IMR-90 (cell line): ENCODE measurements around the gene TSHB. TPM values are rescaled to one million over a fixed set of nuclear protein-coding genes. Genes with fewer than 3 reads are reported as not detected.
A peak's percentile ranks its signal among the peaks of the same experiment; 100 is the strongest.

Experiments used
- ATAC-seq: fragments of 200-7000 bp; cut with Tn5 transposase; 2 replicates; pipeline ENCODE4 v1.9.1; 2020; ENCODE audit warnings: low read depth, mild to moderate bottlenecking, moderate library complexity
- BruUV-seq: library from RNA; stranded (reverse); fragments of 400-500 nt; replicated peaks from 2 replicates; lab custom pipeline; 2021; lab: Mats Ljungman, UMichigan
- CTCF ChIA-PET: fragments of 300-600 bp; formaldehyde crosslinking; extraction: SDS; loops from one replicate; lab custom pipeline; 2021; ENCODE audit warnings: antibody characterized with exemption; lab: Yijun Ruan, JAX
- POLR2A ChIA-PET: fragments of 300-600 bp; sonication (Branson Sonifier 250); formaldehyde crosslinking; loops from one replicate; lab custom pipeline; 2022; ENCODE audit warnings: antibody characterized with exemption; ENCODE audit not compliant: unreplicated experiment; lab: Charles Lee
- DNase-seq: peaks from one replicate; pipeline ENCODE4 v3.0.0; 2013
- H2AFZ ChIP-seq: replicated peaks from 2 replicates; pipeline ENCODE3; 2013; ENCODE audit warnings: low read length, mild to moderate bottlenecking; ENCODE audit not compliant: poor library complexity
- H2AK5ac ChIP-seq: 2 replicates; pipeline ENCODE4 v1.6.1; 2013; ENCODE audit warnings: low read depth, low read length, inconsistent platforms
- H2AK9ac ChIP-seq: replicated peaks from 2 replicates; pipeline ENCODE3; 2013; ENCODE audit warnings: mild to moderate bottlenecking, low read depth, low read length, moderate library complexity; ENCODE audit not compliant: poor library complexity
- H2BK120ac ChIP-seq: 2 replicates; pipeline ENCODE4 v1.6.1; 2013; ENCODE audit warnings: low read depth, low read length, inconsistent platforms
- H2BK15ac ChIP-seq: 3 replicates; pipeline ENCODE4 v1.6.1; 2013; ENCODE audit warnings: low read depth, low read length, inconsistent platforms
- H2BK20ac ChIP-seq: 2 replicates; pipeline ENCODE4 v1.6.1; 2013; ENCODE audit warnings: low read depth, mild to moderate bottlenecking, inconsistent platforms, low read length, moderate library complexity
- H2BK5ac ChIP-seq: 2 replicates; pipeline ENCODE4 v1.6.1; 2013; ENCODE audit warnings: mild to moderate bottlenecking, low read depth, low read length, inconsistent platforms; ENCODE audit not compliant: poor library complexity, severe bottlenecking
- H3K14ac ChIP-seq: replicated peaks from 2 replicates; pipeline ENCODE4 v1.6.1; 2013; ENCODE audit warnings: low read depth, low read length, inconsistent platforms
- H3K18ac ChIP-seq: 2 replicates; pipeline ENCODE4 v1.6.1; 2013; ENCODE audit warnings: low read depth, low read length, control low read depth
- H3K23ac ChIP-seq: 2 replicates; pipeline ENCODE4 v1.6.1; 2013; ENCODE audit warnings: low read depth, low read length, inconsistent platforms
- H3K27ac ChIP-seq: 2 replicates; pipeline ENCODE4 v1.5.1; 2013; ENCODE audit warnings: mild to moderate bottlenecking, control low read depth, low read length; ENCODE audit not compliant: insufficient read depth
- H3K27me3 ChIP-seq: 2 replicates; pipeline ENCODE4 v1.6.1; 2013; ENCODE audit warnings: low read length; ENCODE audit not compliant: control insufficient read depth, insufficient read depth
- H3K36me3 ChIP-seq: 2 replicates; pipeline ENCODE4 v1.6.1; 2013; ENCODE audit warnings: low read length, mixed read lengths; ENCODE audit not compliant: control insufficient read depth, insufficient read depth
- H3K4ac ChIP-seq: 2 replicates; pipeline ENCODE4 v1.6.1; 2013; ENCODE audit warnings: low read depth, low read length, inconsistent platforms
- H3K4me1 ChIP-seq: 2 replicates; pipeline ENCODE4 v1.6.1; 2013; ENCODE audit warnings: low read length, mixed read lengths; ENCODE audit not compliant: control insufficient read depth, insufficient read depth
- H3K4me2 ChIP-seq: 2 replicates; pipeline ENCODE4 v1.6.1; 2013; ENCODE audit warnings: low read depth, mild to moderate bottlenecking, control low read depth, low read length, moderate library complexity
- H3K4me3 ChIP-seq: 2 replicates; pipeline ENCODE4 v1.5.1; 2013; ENCODE audit warnings: low read depth, mild to moderate bottlenecking, control low read depth, low read length, moderate library complexity; ENCODE audit not compliant: insufficient read depth
- H3K56ac ChIP-seq: 2 replicates; pipeline ENCODE4 v1.6.1; 2013; ENCODE audit warnings: low read length, inconsistent platforms; ENCODE audit not compliant: insufficient read depth; ENCODE audit errors: extremely low read depth
- H3K79me1 ChIP-seq, 2 experiments: 2 replicates each; pipeline ENCODE4 v1.6.1; 2013; ENCODE audit warnings: low read length in 2 of 2, inconsistent platforms in 1 of 2, low read depth in 1 of 2
- H3K9ac ChIP-seq: 2 replicates; pipeline ENCODE4 v1.6.1; 2013; ENCODE audit warnings: low read depth, low read length, control low read depth
- H3K9me1 ChIP-seq: 2 replicates; pipeline ENCODE4 v1.6.1; 2013; ENCODE audit warnings: low read length, inconsistent platforms; ENCODE audit not compliant: insufficient read depth
- H3K9me3 ChIP-seq: 2 replicates; pipeline ENCODE4 v1.6.1; 2013; ENCODE audit warnings: low read length; ENCODE audit not compliant: control insufficient read depth, insufficient read depth
- H4K20me1 ChIP-seq: 2 replicates; pipeline ENCODE4 v1.6.1; 2013; ENCODE audit warnings: low read length, inconsistent platforms; ENCODE audit not compliant: insufficient read depth
- H4K5ac ChIP-seq: 2 replicates; pipeline ENCODE4 v1.6.1; 2013; ENCODE audit warnings: mild to moderate bottlenecking, low read depth, low read length, control low read depth
- H4K8ac ChIP-seq, 2 experiments: 2 replicates each; pipeline ENCODE4 v1.6.1; 2013; ENCODE audit warnings: low read depth in 2 of 2, low read length in 2 of 2, control low read depth in 1 of 2, inconsistent platforms in 1 of 2
- H4K91ac ChIP-seq: 2 replicates; pipeline ENCODE4 v1.6.1; 2013; ENCODE audit warnings: low read depth, low read length, inconsistent platforms; ENCODE audit not compliant: insufficient read depth
- BHLHE40 ChIP-seq: fragments of 150-350 bp; IDR thresholded peaks from 2 replicates; pipeline ENCODE4 v1.6.1; 2016; ENCODE audit warnings: mild to moderate bottlenecking, low read depth, low read length
- CEBPB ChIP-seq: IDR thresholded peaks from 2 replicates; pipeline ENCODE4 v1.6.1; 2012; ENCODE audit warnings: low read depth, low read length, improper control_type of control experiment
- CTCF ChIP-seq: conservative IDR thresholded peaks from 2 replicates; pipeline ENCODE4 v1.5.1; 2012; ENCODE audit warnings: mild to moderate bottlenecking, low read depth, low read length, improper control_type of control experiment
- ELK1 ChIP-seq: fragments of 150-350 bp; IDR thresholded peaks from 2 replicates; pipeline ENCODE4 v1.6.1; 2016; ENCODE audit warnings: low read depth, mild to moderate bottlenecking, low read length, moderate library complexity, borderline replicate concordance
- MAFK ChIP-seq: IDR thresholded peaks from 2 replicates; pipeline ENCODE4 v1.6.1; 2012; ENCODE audit warnings: low read depth, low read length, improper control_type of control experiment
- MAZ ChIP-seq: IDR thresholded peaks from 2 replicates; pipeline ENCODE4 v1.6.1; 2012; ENCODE audit warnings: low read depth, mild to moderate bottlenecking, low read length, improper control_type of control experiment, moderate library complexity, borderline replicate concordance
- NFE2L2 ChIP-seq: fragments of 150-350 bp; IDR thresholded peaks from 2 replicates; pipeline ENCODE4 v1.6.1; 2016; ENCODE audit warnings: low read depth, mild to moderate bottlenecking, low read length
- RFX5 ChIP-seq: IDR thresholded peaks from 2 replicates; pipeline ENCODE4 v1.8.0; 2012; ENCODE audit warnings: low read depth, mild to moderate bottlenecking, low read length, moderate library complexity
- SMC3 ChIP-seq: fragments of 150-350 bp; IDR thresholded peaks from 2 replicates; pipeline ENCODE4 v1.6.1; 2016; ENCODE audit warnings: low read depth, mild to moderate bottlenecking, antibody characterized with exemption, low read length, moderate library complexity
- WGBS, 2 experiments: methylation state at CpG; one replicate each; pipeline versions ENCODE4 v1.1.5 to v1.1.7; 2013; ENCODE audit warnings: missing lambda C conversion rate in 2 of 2; ENCODE audit not compliant: insufficient read length in 1 of 2; ENCODE audit errors: extremely low coverage in 2 of 2; 5-methylcytosine and 5-hydroxymethylcytosine counted together
- dilution Hi-C: fragments of 300-500 bp; cut with HindIII; formaldehyde crosslinking; loops from one replicate; pipeline ENCODE4 v1.14.3; 2018; ENCODE audit warnings: low sequenced_read_pairs; ENCODE audit not compliant: unreplicated experiment
- in situ Hi-C: fragments of 300-500 bp; cut with MboI; formaldehyde crosslinking; loops from 3 replicates; pipeline ENCODE4 v1.14.3; 2019; ENCODE audit warnings: low sequenced_read_pairs, inconsistent platforms, mixed read lengths
- intact Hi-C: fragments of 100-400 bp; cut with micrococcal nuclease; formaldehyde crosslinking; loops from 2 replicates; pipeline ENCODE4 v1.10.0; 2022
- polyA plus RNA-seq, 3 experiments: library from polyadenylated mRNA; depleted of rRNA; stranded (reverse); fragments of >200 nt; gene quantifications; 2 replicates each; pipeline ENCODE4 v1.2.3, GENCODE V29; 2012; ENCODE audit warnings: low replicate concordance in 1 of 3
- total RNA-seq: library from RNA; depleted of rRNA; stranded (reverse); fragments of >200 nt; gene quantifications from 2 replicates; pipeline ENCODE4 v1.2.3, GENCODE V29; 2012

Gene TSHB
- total and polyA plus RNA-seq, 2 of the 4 experiments (the other 2 are of a cell fraction), result not detected

GRCh38 chr1:115056395-115056798 lies 26.8 kb downstream of the TSHB start:
- peak overlapping the region; percentile 24; the same call in 1 of the 2 replicates for H3K4ac ChIP-seq
- peak overlapping the region; percentile 35 for H2AFZ ChIP-seq
- H3K18ac ChIP-seq, result peak overlapping the region; percentile 61; the same call in 1 of the 2 replicates
- no peak overlapping the region for H2BK15ac ChIP-seq
- peak overlapping the region; percentile 17; the same call in 1 of the 2 replicates for H3K23ac ChIP-seq
- peak overlapping the region; percentile 20; the same call in 1 of the 2 replicates for H2BK20ac ChIP-seq
- dilution Hi-C loops, result no loop called here
- no peaks in the 10 kb centered on the region for H3K27me3 ChIP-seq
- intact Hi-C loops, result loop anchor here (5.0 kb wide), 2 partner anchors 36 to 1446 kb away; no protein-coding TSS in a partner anchor
- CTCF ChIA-PET, result no interaction called here
- peak overlapping the region; percentile 71; the same call in 1 of the 2 replicates for H4K91ac ChIP-seq
- no peak overlapping the region for H3K14ac ChIP-seq
- H4K8ac ChIP-seq, result 0 out of 4 replicates have a peak overlapping the region, but pooled peaks of 1 of the 2 experiments have one; percentile 24
- no peaks in the 10 kb centered on the region for H3K79me1 ChIP-seq
- H3K9ac ChIP-seq, result peak overlapping the region; percentile 55; the same call in 1 of the 2 replicates
- H2BK5ac ChIP-seq, result no peak overlapping the region
- DNase-seq, result peak; percentile 59
- H3K9me1 ChIP-seq, result peaks cover 3% of the 10 kb centered on the region; the same call in 1 of the 2 replicates
- TF ChIP-seq CEBPB (peak; percentile 70), BHLHE40 (peak; percentile 45; the same call in 1 of the 2 replicates), RFX5 (no peak), NFE2L2 (peak; percentile 33; the same call in 1 of the 2 replicates), ELK1 (no peak), MAZ (peak; percentile 51; the same call in 1 of the 2 replicates), MAFK (peak; percentile 58), SMC3 (no peak), CTCF (no peak)
- BruUV-seq, result no TSS peak
- no peak overlapping the region; the same call in 1 of the 2 replicates for H4K5ac ChIP-seq
- H2BK120ac ChIP-seq, result peak overlapping the region; percentile 56; the same call in 1 of the 2 replicates
- H2AK5ac ChIP-seq, result no peak overlapping the region
- in situ Hi-C loops, result no loop called here
- peak overlapping the region; percentile 76 for H2AK9ac ChIP-seq
- POLR2A ChIA-PET, result no interaction called here
- ATAC-seq, result peak; percentile 91
- H3K9me3 ChIP-seq, result no peaks in the 10 kb centered on the region
- H3K4me2 ChIP-seq, result peak overlapping the region; percentile 86
- WGBS, 2 experiments, result 33% methylated on average over 5 of the region's 9 CpGs; no CpG with 5 or more reads in 1 of the 2 experiments
- no peak overlapping the region for H3K4me3 ChIP-seq
- peaks cover 4% of the 10 kb centered on the region; the same call in 1 of the 2 replicates for H3K4me1 ChIP-seq
- no peaks in the 10 kb centered on the region for H4K20me1 ChIP-seq
- H3K36me3 ChIP-seq, result no peaks in the 10 kb centered on the region
- peak overlapping the region; percentile 73 for H3K27ac ChIP-seq
- peak overlapping the region; percentile 32; the same call in 1 of the 2 replicates for H3K56ac ChIP-seq
